ENCODE measurements around the gene UBTD1. TPM values are rescaled to one million over a fixed set of nuclear protein-coding genes. Genes with fewer than 3 reads are reported as not detected.

UBTD1 gene
- total RNA-seq, 1 experiment from 2014 or later: 19.0 TPM

GRCh38 chr10:97585439-97585811, 86.7 kb downstream of the UBTD1 start:
- no peaks in the 10 kb centered on the region for H3K9me3 Mint-ChIP-seq
- peaks cover 3 to 13% of the 10 kb centered on the region in 2 experiments; a peak in 3 of 4 replicates for H3K4me1 Mint-ChIP-seq

More at GRCh38 chr10:97585439-97585811, 86.7 kb downstream of the UBTD1 start:
- H2BK15ac ChIP-seq (ENCODE audit: low read depth, low read length): no peak overlapping the region
- H4K91ac ChIP-seq (ENCODE audit: insufficient read length, low read depth, low read length): no peak overlapping the region
- H3K4me2 ChIP-seq (ENCODE audit: insufficient read depth, insufficient read length, low read length): no peak overlapping the region
- H2AK5ac ChIP-seq (ENCODE audit: insufficient read length, low read length): no peak overlapping the region
- WGBS (ENCODE audit: extremely low coverage, insufficient read length, low lambda C conversion rate): no CpG with 5 or more reads among the region's 5 CpGs
- H2BK20ac ChIP-seq (ENCODE audit: low read depth, low read length, poor library complexity, severe bottlenecking): no peak overlapping the region
- peaks cover 2% of the 10 kb centered on the region; the same call in 1 of the 2 replicates for H3K27me3 Mint-ChIP-seq (ENCODE audit: low read depth)
- no peak overlapping the region for H4K5ac ChIP-seq (ENCODE audit: insufficient read length, low read depth, low read length)
- no peaks in the 10 kb centered on the region for H4K20me1 ChIP-seq (ENCODE audit: control insufficient read depth, insufficient read depth, insufficient read length)
- no peak overlapping the region for H3K23ac ChIP-seq (ENCODE audit: insufficient read length, low read depth, low read length)
- no peak overlapping the region for H3K27ac Mint-ChIP-seq
- H3K9ac ChIP-seq (ENCODE audit: extremely low read depth, insufficient read length, low read length): no peak overlapping the region
- no peak overlapping the region for H3K27ac ChIP-seq (ENCODE audit: insufficient read length, low read depth, low read length)
- no peaks in the 10 kb centered on the region for H3K36me3 Mint-ChIP-seq (ENCODE audit: insufficient read depth in 1 of 3, low read depth in 3 of 3)
- no peaks in the 10 kb centered on the region for H3K23me2 ChIP-seq (ENCODE audit: insufficient read length, low read depth, low read length, poor library complexity, severe bottlenecking)
- no peak overlapping the region for H3K4me3 Mint-ChIP-seq
- H2BK12ac ChIP-seq (ENCODE audit: insufficient read length, low read depth, low read length): no peak overlapping the region
- no peak overlapping the region for H3K14ac ChIP-seq (ENCODE audit: insufficient read depth, low read length)
- no peak overlapping the region for H2BK120ac ChIP-seq (ENCODE audit: low read depth, low read length, poor library complexity, severe bottlenecking)
- H3K4ac ChIP-seq (ENCODE audit: low read depth, low read length): no peak overlapping the region
- no peaks in the 10 kb centered on the region for H3K4me1 ChIP-seq (ENCODE audit: insufficient read depth, low read length)
- H3K18ac ChIP-seq (ENCODE audit: insufficient read length, low read depth, low read length): no peak overlapping the region
- H3K79me1 ChIP-seq (ENCODE audit: insufficient read depth, low read depth, low read length, poor library complexity, severe bottlenecking): no peaks in the 10 kb centered on the region
- H2BK5ac ChIP-seq (ENCODE audit: insufficient read length, low read length): no peak overlapping the region
- no peak overlapping the region for H2AFZ ChIP-seq (ENCODE audit: low read length)
- H3K56ac ChIP-seq (ENCODE audit: insufficient read length, low read depth, low read length): no peak overlapping the region
- TF ChIP-seq CTCF (conservative IDR thresholded peaks at IDR 0.05): no peak
- no peaks in the 10 kb centered on the region for H3K27me3 ChIP-seq (ENCODE audit: insufficient read depth, low read length)
- no peak overlapping the region for H4K8ac ChIP-seq (replicated peaks; ENCODE audit: insufficient read length, low read depth, low read length)
- DNase-seq: no peak
- no peaks in the 10 kb centered on the region for H3K9me3 ChIP-seq (ENCODE audit: control insufficient read depth, low read depth, low read length)
- no peak overlapping the region for H3T11ph ChIP-seq (ENCODE audit: low read length)
- H3K79me2 ChIP-seq (ENCODE audit: insufficient read depth, low read length): no peaks in the 10 kb centered on the region
